ENCODE data around the gene TXNDC15. TPM values are rescaled to one million over a fixed set of nuclear protein-coding genes. Genes with fewer than 3 reads are reported as not detected.

The TXNDC15 gene
- polyA plus RNA-seq, 1 of the 3 experiments (the other 2 are of a cell fraction) = 112 TPM

GRCh38 chr5:134943547-134943946 is 69.4 kb downstream of the TXNDC15 start:
- CTCF ChIA-PET = interaction anchor here (1.0 kb wide), 1 partner anchor 39 kb away, joined by 3 read pairs; the partner anchor contains the start of gene PCBD2
- H3F3A ChIP-seq (replicated peaks; ENCODE audit: insufficient read depth) = peaks cover 7% of the 10 kb centered on the region
- no peaks in the 10 kb centered on the region for H3K9me3 ChIP-seq
- no peak overlapping the region for H3K9ac ChIP-seq
- 100% methylated on average over 1 of the region's 1 CpG for WGBS (ENCODE audit: low lambda C conversion rate)
- no peaks in the 10 kb centered on the region for H3K79me2 ChIP-seq (ENCODE audit: insufficient read depth)
- H2AFZ ChIP-seq (ENCODE audit: low read depth) = no peak overlapping the region
- H3K4me2 ChIP-seq = no peak overlapping the region
- H3K27me3 ChIP-seq (ENCODE audit: insufficient read depth) = no peaks in the 10 kb centered on the region
- H3K9me2 ChIP-seq = no peaks in the 10 kb centered on the region
- no peak overlapping the region for H3K27ac ChIP-seq (ENCODE audit: low read depth in 2 of 2, low read length in 1 of 2)
- no peak for TF ChIP-seq FOSL2 (IDR thresholded peaks at IDR 0.05; ENCODE audit: borderline replicate concordance, low read depth)
- no peak for TF ChIP-seq FOXJ3 (CRISPR knock-in tag; IDR thresholded peaks at IDR 0.05)
- no peak for TF ChIP-seq RXRA (IDR thresholded peaks at IDR 0.05; ENCODE audit: borderline replicate concordance, low read depth)
- TF ChIP-seq POLR2AphosphoS5 (IDR thresholded peaks at IDR 0.05; ENCODE audit: low read depth, low read length) = no peak
- TF ChIP-seq IRF3 (IDR thresholded peaks at IDR 0.05; ENCODE audit: low read depth, low read length) = no peak
- no peak for TF ChIP-seq ZBTB33 (IDR thresholded peaks at IDR 0.05; ENCODE audit: borderline replicate concordance, low read depth)
- no peak for TF ChIP-seq EP300 (IDR thresholded peaks at IDR 0.05; ENCODE audit: borderline replicate concordance in 1 of 2, low read depth in 1 of 2, low read length in 1 of 2)
- TF ChIP-seq YY1 (IDR thresholded peaks at IDR 0.05; ENCODE audit: low read depth) = no peak
- TF ChIP-seq PBX3 (IDR thresholded peaks at IDR 0.05) = no peak
- TF ChIP-seq TAF1 (IDR thresholded peaks at IDR 0.05; ENCODE audit: borderline replicate concordance, low read depth, low read length) = no peak
- TF ChIP-seq REST (IDR thresholded peaks at IDR 0.05; ENCODE audit: low read depth, low read length) = no peak
- no peak for TF ChIP-seq SMC3 (IDR thresholded peaks at IDR 0.05; ENCODE audit: low read depth, low read length)
- no peak for TF ChIP-seq MXI1 (IDR thresholded peaks at IDR 0.05; ENCODE audit: low read depth, low read length)
- TF ChIP-seq RAD21 (IDR thresholded peaks at IDR 0.05; ENCODE audit: low read length) = no peak
- no peak for TF ChIP-seq CTCF (IDR thresholded peaks at IDR 0.05)
- POLR2A ChIA-PET = no interaction called here
- no peaks in the 10 kb centered on the region for H4K20me1 ChIP-seq (ENCODE audit: insufficient read depth)
- DNase-seq = no peak
- peaks cover 0 to 23% of the 10 kb centered on the region in 2 experiments; a peak in 2 of 4 replicates for H3K4me1 ChIP-seq (ENCODE audit: control insufficient read depth in 1 of 2, insufficient read depth in 2 of 2, low read depth in 1 of 2, low read length in 1 of 2)
- peaks cover 0 to 4% of the 10 kb centered on the region in 2 experiments for H3K36me3 ChIP-seq (replicated peaks in 1 of 2; ENCODE audit: control insufficient read depth in 1 of 2, insufficient read depth in 2 of 2, low read length in 1 of 2)
- no peak overlapping the region for H3K4me3 ChIP-seq (ENCODE audit: low read depth in 2 of 2, low read length in 1 of 2)

Measured in SK-N-SH (cell line).